Urothelium cell line (cell line): ENCODE results near the gene ALPK1.
"Not testable (repeated sequence)": the region's sequence is repeated elsewhere in the genome, so short reads cannot be mapped to it uniquely, and the experiment has no call there.

Experiments used
- DNase-seq: peaks from one replicate; pipeline ENCODE4 v3.0.0; 2011; ENCODE audit warnings: low spot score, mixed read lengths
- FAIRE-seq: peaks from 2 replicates; lab custom pipeline; 2011; peaks lifted over from hg19 to GRCh38; lab: Jason Lieb, UNC

ALPK1 gene

GRCh38 chr4:112284166-112284565 is 13.0 kb upstream of the ALPK1 start:
- no peak for FAIRE-seq
- no peak for DNase-seq

GRCh38 chr4:112284662-112285411 is 12.3 kb upstream of the ALPK1 start:
- FAIRE-seq (no peak), DNase-seq (peak; percentile 26)

- DNase-seq = no peak
- FAIRE-seq = no peak
Measured at GRCh38 chr4:112287258-112287989, 9.7 kb upstream of the ALPK1 start.

GRCh38 chr4:112288455-112288854 is 8.7 kb upstream of the ALPK1 start:
- DNase-seq = no peak
- no peak for FAIRE-seq

GRCh38 chr4:112289407-112290253 is 7.5 kb upstream of the ALPK1 start:
- DNase-seq (no peak), FAIRE-seq (no peak)

- FAIRE-seq = no peak
- no peak for DNase-seq
Measured at GRCh38 chr4:112290341-112290740, 6.8 kb upstream of the ALPK1 start.

GRCh38 chr4:112299721-112300120 is 2.6 kb downstream of the ALPK1 start:
- DNase-seq (no peak), FAIRE-seq (no peak)

- DNase-seq = no peak
- FAIRE-seq = no peak
Measured at GRCh38 chr4:112302320-112303274, 5.4 kb downstream of the ALPK1 start.

- DNase-seq, FAIRE-seq: not testable (repeated sequence)
Measured at GRCh38 chr4:112305477-112305876, 8.3 kb downstream of the ALPK1 start.

- FAIRE-seq = not testable (repeated sequence)
Measured at GRCh38 chr4:112309263-112309791, 12.2 kb downstream of the ALPK1 start.

GRCh38 chr4:112311516-112311915 is 14.3 kb downstream of the ALPK1 start:
- no peak for DNase-seq
- no peak for FAIRE-seq

More at GRCh38 chr4:112309263-112309791, 12.2 kb downstream of the ALPK1 start:
- not testable (repeated sequence) for DNase-seq

- FAIRE-seq (no peak), DNase-seq (no peak)
Measured at GRCh38 chr4:112312610-112313239, 15.6 kb downstream of the ALPK1 start.

- FAIRE-seq (no peak), DNase-seq (no peak)
Measured at GRCh38 chr4:112315446-112315845, 18.3 kb downstream of the ALPK1 start.

GRCh38 chr4:112316360-112316759 is 19.2 kb downstream of the ALPK1 start:
- FAIRE-seq = no peak
- DNase-seq = no peak

GRCh38 chr4:112318239-112319142 is 21.3 kb downstream of the ALPK1 start:
- DNase-seq (no peak), FAIRE-seq (no peak)

GRCh38 chr4:112321776-112322684 is 24.9 kb downstream of the ALPK1 start:
- DNase-seq (peak; percentile 53), FAIRE-seq (no peak)

GRCh38 chr4:112322866-112323265 is 25.7 kb downstream of the ALPK1 start:
- DNase-seq (no peak), FAIRE-seq (no peak)
